Left cardiac atrium (tissue), 4 donors: ENCODE data around the gene PRR5. TPM values are rescaled to one million over a fixed set of nuclear protein-coding genes. Genes with fewer than 3 reads are reported as not detected.
"Not testable (repeated sequence)": the region's sequence is repeated elsewhere in the genome, so short reads cannot be mapped to it uniquely, and the experiment has no call there.

Experiments used
- ATAC-seq, 2 donors: fragments of 200-7000 bp; cut with Tn5 transposase; one replicate each; pipeline ENCODE4 v1.9.1; 2020; ENCODE audit warnings: mild to moderate bottlenecking in 2 of 2, moderate library complexity in 2 of 2
- DNase-seq: peaks from one replicate; pipeline ENCODE4 v3.0.0-alpha.2; 2020
- intact Hi-C, 2 donors: fragments of 100-400 bp; cut with DNase I; formaldehyde crosslinking; loops; one replicate each; pipeline versions ENCODE4 v1.14.1 to v1.15.1; 2022 to 2023
- total RNA-seq, 2 donors: library from RNA; stranded (reverse); fragmentation: NEBNext Ultra II Directional; extraction: Animal tissue kit (Norgen Biotek cat#: 25700); gene quantifications; one replicate each; pipeline ENCODE4 v1.2.1, GENCODE V29; 2021
- donor health status: DM: no; HTN: yes; CAD: no.
- donor health status: DM: no; HTN: yes; CAD: no; lungs with severe emphysema.
- donor health status: DM: yes; HTN: yes; CAD: no.
- donor health status: Dilated cardiomyopathy.

The PRR5 gene
- total RNA-seq, 2 donors from 2014 or later, result 15.3 to 19.1 TPM

- ATAC-seq (no peak), DNase-seq (peak; percentile 19)
- intact Hi-C loops, result no loop called here
Observed at GRCh38 chr22:44670220-44670988, 31.6 kb upstream of the PRR5 start.

- ATAC-seq, result no peak
- intact Hi-C loops, result no loop called here
Observed at GRCh38 chr22:44671742-44672141, 30.3 kb upstream of the PRR5 start.

GRCh38 chr22:44672632-44673031 lies 29.4 kb upstream of the PRR5 start:
- no peak for ATAC-seq
- no peak for DNase-seq
- intact Hi-C loops, result no loop called here

More at GRCh38 chr22:44671742-44672141, 30.3 kb upstream of the PRR5 start:
- DNase-seq, result peak; percentile 7

- DNase-seq, result peak; percentile 7
- intact Hi-C loops, result no loop called here
- ATAC-seq, result no peak
Observed at GRCh38 chr22:44673406-44673805, 28.6 kb upstream of the PRR5 start.

- DNase-seq, intact Hi-C loops, ATAC-seq: not testable (repeated sequence)
Observed at GRCh38 chr22:44676066-44676440, 26.0 kb upstream of the PRR5 start.

- intact Hi-C loops, result no loop called here
- ATAC-seq, result peak; percentile 13 to 59
- DNase-seq, result peak; percentile 53
Observed at GRCh38 chr22:44676441-44677352, 25.3 kb upstream of the PRR5 start.

- peak; percentile 17 for DNase-seq
- no peak for ATAC-seq
- intact Hi-C loops, result no loop called here
Observed at GRCh38 chr22:44677353-44677840, 24.6 kb upstream of the PRR5 start.

GRCh38 chr22:44677871-44678555 lies 24.0 kb upstream of the PRR5 start:
- ATAC-seq (no peak), DNase-seq (peak; percentile 8)
- intact Hi-C loops, result no loop called here

GRCh38 chr22:44678556-44679305 lies 23.3 kb upstream of the PRR5 start:
- no peak for ATAC-seq

GRCh38 chr22:44679306-44679647 lies 22.7 kb upstream of the PRR5 start:
- DNase-seq, intact Hi-C loops, ATAC-seq: not testable (repeated sequence)

More at GRCh38 chr22:44678556-44679305, 23.3 kb upstream of the PRR5 start:
- intact Hi-C loops, result no loop called here
- DNase-seq, result no peak

GRCh38 chr22:44680058-44680457 lies 21.9 kb upstream of the PRR5 start:
- ATAC-seq, result no peak
- intact Hi-C loops, result no loop called here
- DNase-seq, result no peak

GRCh38 chr22:44680481-44680894 lies 21.5 kb upstream of the PRR5 start:
- ATAC-seq (no peak), DNase-seq (no peak)
- intact Hi-C loops, result no loop called here

- ATAC-seq (no peak), DNase-seq (no peak)
- intact Hi-C loops, result no loop called here
Observed at GRCh38 chr22:44682556-44683168, 19.3 kb upstream of the PRR5 start.

GRCh38 chr22:44683237-44683636 lies 18.8 kb upstream of the PRR5 start:
- intact Hi-C loops, result no loop called here
- no peak for DNase-seq
- no peak for ATAC-seq

GRCh38 chr22:44683881-44684280 lies 18.1 kb upstream of the PRR5 start:
- ATAC-seq, result no peak
- DNase-seq, result no peak
- intact Hi-C loops, result no loop called here

- ATAC-seq, result peak; percentile 88 to 92
- peak; percentile 88 for DNase-seq
- intact Hi-C loops, result no loop called here
Observed at GRCh38 chr22:44684506-44685383, 17.3 kb upstream of the PRR5 start.

- ATAC-seq (peak; percentile 70 to 75), DNase-seq (peak; percentile 66)
- intact Hi-C loops, result no loop called here
Observed at GRCh38 chr22:44685384-44686056, 16.5 kb upstream of the PRR5 start.
